OCI-LY7 (cell line): Measurements from ENCODE around the gene RPLP1. TPM values are rescaled to one million over a fixed set of nuclear protein-coding genes. Genes with fewer than 3 reads are reported as not detected.

ENCODE experiments used
- Bru-seq: library from RNA; stranded (reverse); fragments of 400-500 nt; gene quantifications from one replicate; lab custom pipeline; 2021; lab: Mats Ljungman, UMichigan
- BruChase-seq, 2 experiments: library from RNA; stranded (reverse); fragments of 400-500 nt; gene quantifications; one replicate each; lab custom pipeline; 2021; lab: Mats Ljungman, UMichigan
- BruUV-seq: library from RNA; stranded (reverse); fragments of 400-500 nt; replicated peaks from 2 replicates; lab custom pipeline; 2021; lab: Mats Ljungman, UMichigan
- CTCF ChIA-PET: fragments of 300-600 bp; sonication (Branson Sonifier 250); formaldehyde crosslinking; loops from one replicate; lab custom pipeline; 2022; ENCODE audit warnings: antibody characterized with exemption; ENCODE audit not compliant: unreplicated experiment; lab: Charles Lee
- POLR2A ChIA-PET: fragments of 300-600 bp; sonication (Branson Sonifier 250); formaldehyde crosslinking; loops from one replicate; lab custom pipeline; 2022; ENCODE audit warnings: antibody characterized with exemption; lab: Charles Lee
- DNase-seq: peaks from one replicate; pipeline ENCODE4 v3.0.0-alpha.2; 2015; ENCODE audit warnings: low spot score
- H2AFZ ChIP-seq: fragments of 200-600 bp; sonication (generic), shearing (Covaris generic); 2 replicates; pipeline ENCODE4 v1.6.1; 2014; ENCODE audit warnings: mild to moderate bottlenecking, antibody characterized with exemption, low read length, moderate library complexity
- H3K27ac ChIP-seq: fragments of 200-600 bp; sonication (generic); 2 replicates; pipeline ENCODE4 v1.5.1; 2014; ENCODE audit warnings: mixed run types, low read depth, mild to moderate bottlenecking, moderate library complexity, low read length, inconsistent platforms; ENCODE audit not compliant: poor library complexity, severe bottlenecking
- H3K36me3 ChIP-seq: fragments of 200-600 bp; sonication (generic); 2 replicates; pipeline ENCODE4 v1.6.1; 2014; ENCODE audit warnings: mild to moderate bottlenecking, antibody characterized with exemption, low read length, moderate library complexity, mixed read lengths; ENCODE audit not compliant: insufficient read depth
- H3K4me1 ChIP-seq: fragments of 200-600 bp; sonication (generic); 2 replicates; pipeline ENCODE4 v1.5.1; 2014; ENCODE audit warnings: mild to moderate bottlenecking, low read length; ENCODE audit not compliant: insufficient read depth, poor library complexity, severe bottlenecking
- H3K4me2 ChIP-seq: fragments of 200-600 bp; sonication (generic); 2 replicates; pipeline ENCODE4 v1.6.1; 2014; ENCODE audit warnings: mild to moderate bottlenecking, low read length
- H3K4me3 ChIP-seq: fragments of 200-600 bp; sonication (generic); 2 replicates; pipeline ENCODE4 v1.5.1; 2014; ENCODE audit warnings: mild to moderate bottlenecking, low read depth, low read length; ENCODE audit not compliant: poor library complexity, severe bottlenecking
- H3K79me2 ChIP-seq: fragments of 200-600 bp; sonication (generic); 2 replicates; pipeline ENCODE4 v1.6.1; 2016; ENCODE audit warnings: low read depth, mild to moderate bottlenecking, low read length, moderate library complexity, mixed read lengths; ENCODE audit not compliant: insufficient read depth
- H3K9me2 ChIP-seq: fragments of 200-600 bp; sonication (generic); 2 replicates; pipeline ENCODE4 v1.6.1; 2016; ENCODE audit warnings: mild to moderate bottlenecking, low read length, mixed read lengths; ENCODE audit not compliant: insufficient read depth
- H3K9me3 ChIP-seq: fragments of 200-600 bp; sonication (generic); 2 replicates; pipeline ENCODE4 v1.6.1; 2014; ENCODE audit warnings: mild to moderate bottlenecking, mixed run types, low read length, mixed read lengths
- H4K20me1 ChIP-seq: fragments of 200-600 bp; sonication (generic); 2 replicates; pipeline ENCODE4 v1.6.1; 2014; ENCODE audit warnings: mild to moderate bottlenecking, antibody characterized with exemption, low read length, moderate library complexity, mixed read lengths; ENCODE audit not compliant: insufficient read depth
- CTCF ChIP-seq: fragments of 200-600 bp; sonication (generic); conservative IDR thresholded peaks from 2 replicates; pipeline ENCODE4 v1.5.1; 2014; ENCODE audit warnings: mild to moderate bottlenecking, antibody characterized with exemption, low read length, moderate library complexity, mixed read lengths
- EZH2phosphoT487 ChIP-seq: fragments of 200-600 bp; sonication (generic); IDR thresholded peaks from 2 replicates; pipeline ENCODE4 v1.6.1; 2018; ENCODE audit warnings: low read depth, borderline replicate concordance, mild to moderate bottlenecking, mixed run types, antibody characterized with exemption, low read length, moderate library complexity, mixed read lengths
- intact Hi-C: fragments of 100-400 bp; cut with micrococcal nuclease; formaldehyde crosslinking; loops from one replicate; pipeline ENCODE4 v1.10.0; 2022; ENCODE audit not compliant: unreplicated experiment
- long read RNA-seq: library from polyadenylated mRNA; stranded (forward); transcript quantifications from one replicate; pipeline ENCODE4 v2.0.0, GENCODE V29; 2022
- total RNA-seq, 2 experiments: library from RNA; depleted of rRNA in 1 of 2; stranded (reverse); fragments of >200 nt in 1 of 2; shearing (Covaris generic) in 1 of 2; gene quantifications; 2 replicates each; pipeline ENCODE4 v1.2.3, GENCODE V29; 2014 to 2022

Gene RPLP1
- total RNA-seq (2014; rRNA removed; shearing (Covaris generic)) (469 and 889 TPM in 2 replicates), total RNA-seq (2022) (2,251 and 2,407 TPM in 2 replicates), Bru-seq, nascent RNA (percentile 100 among the genes with signal in this experiment), BruChase-seq, experiment 1, labeled RNA remaining after a 6-hour chase (percentile 100 among the genes with signal in this experiment), BruChase-seq, experiment 2, labeled RNA remaining after a 2-hour chase (percentile 100 among the genes with signal in this experiment)
- long read RNA-seq, transcript RPLP1-204 (3 exons, 940 nt): minor isoform, 6 of 1,598 reads
- long read RNA-seq, transcript RPLP1-201 (4 exons, 1,197 nt): major isoform, 1,539 of 1,598 reads
- long read RNA-seq, transcript RPLP1-202 (3 exons, 445 nt): minor isoform, 7 of 1,598 reads
- long read RNA-seq, partial matches to known transcripts: 29 of 1,598 reads
- long read RNA-seq, other reads (novel, unspliced or antisense): 16 of 1,598 reads

- H3K36me3 ChIP-seq: peaks cover 73% of the 10 kb centered on the region
- peaks cover 47% of the 10 kb centered on the region for H3K79me2 ChIP-seq
- no peaks in the 10 kb centered on the region for H3K9me2 ChIP-seq
- no peaks in the 10 kb centered on the region for H3K9me3 ChIP-seq
- peak within 1 kb of the TSS; percentile 93 for H3K4me2 ChIP-seq
- CTCF ChIA-PET: interaction anchor here (0.6 to 2.2 kb wide), 2 partner anchors 10 to 1074 kb away, joined by 3 to 12 read pairs; no protein-coding TSS in a partner anchor
- peak within 1 kb of the TSS; percentile 92 for H3K27ac ChIP-seq
- H4K20me1 ChIP-seq: peaks cover 48% of the 10 kb centered on the region
- intact Hi-C loops: loop anchor here (1.0 to 10.0 kb wide), 4 partner anchors 39 to 644 kb away; partner anchors contain the start of genes GLCE, KIF23 and TLE3
- DNase-seq: peak; percentile 98
- H3K4me1 ChIP-seq: peaks cover 27% of the 10 kb centered on the region
- POLR2A ChIA-PET: interaction anchor here (0.7 to 5.0 kb wide), 9 partner anchors 10 to 1051 kb away, joined by 3 to 67 read pairs (median 6); partner anchors contain the start of gene KIF23
- H3K4me3 ChIP-seq: peak within 1 kb of the TSS; percentile 94
- BruUV-seq: no TSS peak
- peak within 1 kb of the TSS; percentile 94 for H2AFZ ChIP-seq
- TF ChIP-seq EZH2phosphoT487: no peak
- no peak for TF ChIP-seq CTCF
Observed at GRCh38 chr15:69452692-69453521, at the start of gene RPLP1. TSS of gene RPLP1 (plus strand) at chr15:69452818. CDS start at chr15:69452949, 131 bp downstream.

- Histone ChIP-seq H3K4me2 (no peak overlapping the region), H2AFZ (no peak overlapping the region), H3K36me3 (no peaks in the 10 kb centered on the region), H3K4me3 (no peak overlapping the region), H3K9me3 (no peaks in the 10 kb centered on the region), H3K4me1 (no peaks in the 10 kb centered on the region), H3K79me2 (no peaks in the 10 kb centered on the region), H3K27ac (no peak overlapping the region), H3K9me2 (no peaks in the 10 kb centered on the region), H4K20me1 (no peaks in the 10 kb centered on the region)
- no peak for TF ChIP-seq EZH2phosphoT487
- no peak for TF ChIP-seq CTCF
- POLR2A ChIA-PET: interaction anchor here (0.7 to 0.8 kb wide), 2 partner anchors 11 to 16 kb away, joined by 3 to 4 read pairs; partner anchors contain the start of gene KIF23
- intact Hi-C loops: no loop called here
- DNase-seq: no peak
- CTCF ChIA-PET: no interaction called here
- no TSS peak for BruUV-seq
Observed at GRCh38 chr15:69403594-69403993, 49.0 kb upstream of the RPLP1 start.
